Measurements from ENCODE around the gene PIAS3.

The PIAS3 gene

DNA sequence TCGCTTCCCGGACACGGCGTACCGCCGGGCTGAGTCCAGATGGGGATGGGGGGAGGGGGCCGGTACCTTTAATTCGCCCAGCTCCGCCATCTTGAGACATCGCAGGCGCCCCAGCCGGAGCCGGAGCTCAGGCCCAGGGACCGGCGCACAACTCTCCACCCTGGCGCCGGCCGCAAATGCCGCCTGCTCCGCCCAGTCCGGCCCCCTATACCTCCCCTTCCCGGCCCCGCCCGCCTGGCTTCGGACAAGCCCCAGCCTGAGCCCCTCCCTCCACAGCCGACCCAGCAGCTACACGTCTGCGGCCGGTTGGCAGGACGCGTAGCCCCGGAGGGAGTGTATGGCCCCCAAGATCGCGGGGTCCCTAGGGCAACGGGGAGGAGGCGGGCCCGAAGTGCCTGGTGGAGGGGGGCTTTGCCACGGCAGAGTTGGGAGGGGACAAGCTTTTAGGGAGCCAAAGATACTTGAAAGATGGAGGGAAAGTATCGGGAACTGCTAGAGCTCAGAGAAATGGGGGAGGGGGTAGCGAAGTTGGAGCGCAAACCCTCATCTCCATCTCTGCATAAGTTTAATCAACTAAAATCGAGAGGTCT lies at the start of gene PIAS3:
TSS of gene PIAS3 (minus strand) at position 181 of the 590 bp plus-strand sequence. CDS start at position 90, 91 bp downstream.
- TF ChIP-seq, protein P1, sequence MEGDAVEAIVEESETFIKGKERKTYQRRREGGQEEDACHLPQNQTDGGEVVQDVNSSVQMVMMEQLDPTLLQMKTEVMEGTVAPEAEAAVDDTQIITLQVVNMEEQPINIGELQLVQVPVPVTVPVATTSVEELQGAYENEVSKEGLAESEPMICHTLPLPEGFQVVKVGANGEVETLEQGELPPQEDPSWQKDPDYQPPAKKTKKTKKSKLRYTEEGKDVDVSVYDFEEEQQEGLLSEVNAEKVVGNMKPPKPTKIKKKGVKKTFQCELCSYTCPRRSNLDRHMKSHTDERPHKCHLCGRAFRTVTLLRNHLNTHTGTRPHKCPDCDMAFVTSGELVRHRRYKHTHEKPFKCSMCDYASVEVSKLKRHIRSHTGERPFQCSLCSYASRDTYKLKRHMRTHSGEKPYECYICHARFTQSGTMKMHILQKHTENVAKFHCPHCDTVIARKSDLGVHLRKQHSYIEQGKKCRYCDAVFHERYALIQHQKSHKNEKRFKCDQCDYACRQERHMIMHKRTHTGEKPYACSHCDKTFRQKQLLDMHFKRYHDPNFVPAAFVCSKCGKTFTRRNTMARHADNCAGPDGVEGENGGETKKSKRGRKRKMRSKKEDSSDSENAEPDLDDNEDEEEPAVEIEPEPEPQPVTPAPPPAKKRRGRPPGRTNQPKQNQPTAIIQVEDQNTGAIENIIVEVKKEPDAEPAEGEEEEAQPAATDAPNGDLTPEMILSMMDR (IDR thresholded peaks at IDR 0.05): no peak
- no peak for TF ChIP-seq ZFX (IDR thresholded peaks at IDR 0.05; ENCODE audit: borderline replicate concordance)
- peak within 1 kb of the TSS; percentile 86 for H3K27ac ChIP-seq

DNA sequence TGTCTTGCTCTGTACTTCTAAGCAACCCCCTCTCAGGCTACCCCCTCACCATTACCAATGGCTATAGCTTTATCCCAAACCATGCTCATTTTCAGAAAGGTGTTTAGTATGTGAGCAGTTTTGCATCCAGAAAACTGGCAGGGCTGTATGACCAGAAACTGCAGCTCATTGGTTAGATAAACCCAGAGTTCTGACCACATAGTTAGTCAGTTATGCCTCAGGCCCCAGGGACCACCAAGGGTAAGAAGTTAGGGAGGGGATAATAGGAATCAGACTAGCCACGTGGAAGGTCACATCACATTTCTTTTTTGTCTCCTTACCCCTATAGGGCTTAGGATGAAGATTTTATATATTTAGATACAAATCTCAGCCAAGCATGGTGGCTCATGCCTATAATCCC lies 49.8 kb upstream of the PIAS3 start:
- TF ChIP-seq ZFX (IDR thresholded peaks at IDR 0.05; ENCODE audit: borderline replicate concordance): no peak
- TF ChIP-seq, protein P1 (IDR thresholded peaks at IDR 0.05): no peak
- peak overlapping the region; percentile 12; the same call in 1 of the 2 replicates for H3K27ac ChIP-seq

DNA sequence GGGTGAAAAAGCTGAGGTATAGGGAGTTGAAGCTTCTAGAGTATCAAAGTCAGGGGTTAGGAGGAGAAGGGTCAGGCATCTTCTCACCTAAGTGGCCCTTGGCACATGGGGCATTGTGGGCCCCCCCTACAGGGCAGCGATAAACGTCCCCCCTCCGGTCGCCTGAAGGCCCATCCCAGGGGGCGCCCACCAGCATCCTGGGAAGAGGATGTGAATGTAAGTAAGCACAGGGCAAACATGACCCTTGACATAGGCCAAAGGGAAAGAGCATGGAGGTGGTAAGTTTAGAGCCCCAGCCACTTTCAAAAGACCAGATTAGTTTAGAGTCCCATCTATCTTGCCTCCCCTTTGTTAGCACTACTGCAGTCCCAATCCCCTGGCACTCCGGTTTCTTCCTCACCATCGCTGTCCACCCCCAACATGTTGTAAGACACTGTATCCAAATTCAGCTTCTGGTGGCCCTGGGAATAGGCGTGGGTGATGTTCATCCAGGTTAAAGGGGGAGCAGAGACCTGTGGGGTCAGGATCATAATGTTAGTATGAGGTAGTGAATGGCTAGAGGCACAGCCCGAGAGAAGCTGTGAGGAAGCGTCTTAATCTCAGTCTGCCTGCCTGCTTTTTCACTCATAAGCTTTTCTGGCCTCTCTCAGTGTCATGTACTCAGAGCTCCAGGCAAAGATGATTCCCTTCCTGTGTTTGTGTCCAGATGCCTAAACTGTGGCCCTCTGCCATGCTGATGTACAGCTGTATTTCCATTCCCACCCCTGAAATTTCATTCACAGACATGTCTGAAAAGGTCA lies 48.3 kb upstream of the PIAS3 start:
- H3K27ac ChIP-seq: no peak overlapping the region
- TF ChIP-seq ZFX (IDR thresholded peaks at IDR 0.05; ENCODE audit: borderline replicate concordance): no peak
- TF ChIP-seq, protein P1 (IDR thresholded peaks at IDR 0.05): no peak

DNA sequence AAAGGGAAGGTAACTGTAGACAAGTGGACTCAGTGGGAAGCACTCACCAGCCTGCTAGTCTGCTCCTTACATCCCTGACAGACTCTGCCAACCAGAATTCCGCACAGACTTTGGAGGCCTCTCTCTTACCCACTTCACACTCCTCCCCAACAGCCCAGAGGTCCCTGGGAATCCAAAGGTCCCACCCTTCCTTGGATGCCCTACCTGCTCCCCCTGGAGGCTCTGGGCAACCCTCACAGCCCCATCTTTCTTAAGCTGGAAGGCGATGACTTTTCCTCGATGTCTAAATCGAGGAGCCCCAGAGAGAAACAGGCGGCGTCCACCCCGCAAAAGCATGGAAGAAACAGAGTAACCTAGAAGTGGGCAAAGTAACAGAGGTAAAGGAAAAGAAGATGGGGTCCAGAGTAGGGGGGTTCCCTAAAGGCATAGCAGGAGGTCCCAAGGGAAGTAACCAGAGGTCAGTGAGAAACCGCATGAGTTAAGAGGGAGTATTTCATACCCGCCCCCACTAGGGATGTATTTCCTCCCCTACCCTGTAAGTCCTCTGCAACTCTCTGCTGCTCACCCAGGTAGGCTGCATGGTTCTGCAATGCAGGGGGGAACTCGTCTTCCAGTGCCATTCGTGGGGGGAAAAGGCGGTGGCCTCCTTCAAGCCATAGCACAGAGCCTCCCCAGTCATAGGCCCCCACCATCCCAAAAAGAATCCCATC lies 42.6 kb upstream of the PIAS3 start:
- no peak overlapping the region for H3K27ac ChIP-seq
- TF ChIP-seq ZFX (IDR thresholded peaks at IDR 0.05; ENCODE audit: borderline replicate concordance): no peak
- TF ChIP-seq, protein P1 (IDR thresholded peaks at IDR 0.05): no peak; the same call in 1 of the 2 replicates

DNA sequence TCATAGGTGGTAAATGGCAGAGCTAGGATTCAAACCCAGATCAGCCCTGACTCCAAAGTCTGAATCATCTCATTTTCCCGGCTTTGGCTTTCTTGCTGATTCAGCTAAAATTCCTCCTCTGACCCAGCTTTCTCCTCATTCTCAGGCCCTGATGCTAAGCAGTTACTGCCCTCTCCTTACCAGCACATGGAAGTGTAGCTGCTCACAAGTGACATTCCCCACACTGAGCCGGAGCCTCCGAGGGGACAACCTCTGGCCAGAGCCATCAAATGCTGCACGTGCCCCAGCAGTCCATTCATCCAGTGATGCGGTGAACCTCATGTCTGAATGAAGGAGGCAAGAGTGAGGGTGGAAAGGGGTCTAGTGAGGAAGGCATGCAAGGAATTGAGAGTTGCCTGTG lies 39.9 kb upstream of the PIAS3 start:
- TF ChIP-seq, protein P1 (IDR thresholded peaks at IDR 0.05): no peak
- TF ChIP-seq ZFX (IDR thresholded peaks at IDR 0.05; ENCODE audit: borderline replicate concordance): no peak
- no peak overlapping the region for H3K27ac ChIP-seq

DNA sequence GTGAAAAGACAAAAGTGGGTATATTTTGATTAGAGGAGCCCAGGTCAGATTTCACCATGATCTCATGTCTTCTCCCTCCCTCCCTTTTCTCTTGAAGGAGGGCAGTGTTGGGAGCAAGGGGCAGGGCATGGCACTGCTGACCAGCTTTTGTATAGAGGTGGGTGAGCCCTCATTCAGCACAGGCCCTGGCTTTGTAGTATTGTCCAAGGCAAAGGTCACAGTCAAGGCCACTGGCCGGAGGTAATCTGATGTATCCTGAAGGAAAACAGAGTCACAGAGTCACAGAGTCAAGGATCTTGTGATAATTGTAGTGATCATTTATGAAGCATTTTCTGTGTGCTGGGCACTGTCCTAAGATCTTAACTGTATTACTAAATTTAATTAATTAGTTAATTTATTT lies 39.1 kb upstream of the PIAS3 start:
- no peak overlapping the region for H3K27ac ChIP-seq
- TF ChIP-seq ZFX (IDR thresholded peaks at IDR 0.05; ENCODE audit: borderline replicate concordance): no peak
- TF ChIP-seq, protein P1 (IDR thresholded peaks at IDR 0.05): no peak
